ENCODE measurements around the gene DNASE1L2.

The DNASE1L2 gene

GRCh38 chr16:2271848-2272461 is 35.7 kb downstream of the DNASE1L2 start:
- no peak for FAIRE-seq

- FAIRE-seq: no peak
Measured at GRCh38 chr16:2273484-2273883, 37.2 kb downstream of the DNASE1L2 start.

GRCh38 chr16:2273931-2274330 is 37.7 kb downstream of the DNASE1L2 start:
- no peak for FAIRE-seq

- FAIRE-seq: no peak
Measured at GRCh38 chr16:2275476-2276367, 39.5 kb downstream of the DNASE1L2 start.

- no peak for FAIRE-seq
Measured at GRCh38 chr16:2276368-2277195, 40.3 kb downstream of the DNASE1L2 start.

- no peak for FAIRE-seq
Measured at GRCh38 chr16:2277466-2278271, 41.4 kb downstream of the DNASE1L2 start.

DNA sequence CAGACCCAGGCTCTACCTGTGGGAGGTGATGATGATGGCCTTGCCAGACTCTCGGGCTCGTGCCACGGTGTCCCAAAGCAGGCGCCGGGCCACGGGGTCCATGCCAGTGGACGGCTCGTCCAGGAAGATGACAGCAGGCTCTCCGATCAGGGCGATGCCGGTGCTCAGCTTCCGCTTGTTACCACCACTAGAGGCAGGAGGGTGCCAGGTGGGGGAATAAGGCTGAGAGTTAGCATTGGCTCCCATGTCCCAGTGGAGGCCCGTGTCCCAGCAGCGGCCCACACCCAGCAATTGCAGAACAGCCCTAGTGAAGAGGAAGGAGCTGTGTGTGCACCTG is 42.0 kb downstream of the DNASE1L2 start:
- no peak for FAIRE-seq

GRCh38 chr16:2278956-2279800 is 42.9 kb downstream of the DNASE1L2 start:
- FAIRE-seq: no peak

GRCh38 chr16:2280461-2280860 is 44.2 kb downstream of the DNASE1L2 start:
- FAIRE-seq: no peak

DNA sequence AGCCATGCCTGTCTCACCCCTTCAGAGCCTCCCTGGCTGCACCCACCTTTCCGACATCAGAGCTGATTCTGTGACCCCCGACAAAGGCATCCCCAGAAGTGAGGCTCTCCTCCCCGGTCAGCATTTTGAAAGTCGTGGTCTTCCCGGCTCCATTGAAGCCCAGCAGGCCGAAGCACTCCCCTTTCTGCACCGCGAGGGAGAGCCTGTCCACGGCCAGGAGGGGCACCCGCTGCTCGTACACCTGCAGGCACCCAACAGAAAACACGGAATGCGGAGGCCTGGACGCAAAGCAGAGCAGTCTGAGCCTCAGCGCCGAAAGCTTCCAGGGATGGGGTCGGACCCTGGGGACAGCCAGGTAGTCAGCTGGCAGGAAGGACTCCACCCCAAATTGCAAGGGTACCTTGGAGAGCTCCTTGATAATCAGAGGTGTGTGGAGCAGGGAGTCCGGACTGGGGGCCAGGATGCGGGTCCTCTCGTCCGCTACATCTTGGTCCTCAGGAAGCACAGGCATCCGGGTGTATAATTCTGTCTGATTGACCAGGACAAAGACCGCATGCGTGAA is 44.8 kb downstream of the DNASE1L2 start:
- no peak for FAIRE-seq

DNA sequence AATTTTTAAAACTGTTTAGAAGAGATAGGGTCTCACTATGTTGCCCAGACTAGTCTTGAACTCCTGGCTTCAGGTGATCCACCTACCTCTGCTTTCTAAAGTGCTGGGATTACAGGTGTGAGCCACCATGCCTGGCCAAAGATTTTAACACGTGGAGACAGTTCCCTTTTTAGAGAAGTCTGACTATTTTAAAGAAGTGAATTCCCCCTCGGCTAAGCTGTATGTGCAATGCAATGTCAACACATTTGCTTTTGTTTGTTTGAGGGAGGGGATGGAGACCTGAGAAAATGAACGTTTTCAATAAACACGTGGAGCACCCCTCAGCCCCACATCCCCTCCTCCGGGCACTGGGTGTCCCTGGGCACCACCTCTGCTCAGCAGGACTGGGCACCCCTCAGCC is 46.0 kb downstream of the DNASE1L2 start:
- no peak for FAIRE-seq

GRCh38 chr16:2282866-2283555 is 46.8 kb downstream of the DNASE1L2 start:
- no peak for FAIRE-seq

- FAIRE-seq: no peak
Measured at GRCh38 chr16:2284001-2284770, 47.9 kb downstream of the DNASE1L2 start.

GRCh38 chr16:2284797-2285576 is 48.7 kb downstream of the DNASE1L2 start:
- no peak for FAIRE-seq

GRCh38 chr16:2285731-2286191 is 49.5 kb downstream of the DNASE1L2 start:
- FAIRE-seq: no peak

DNA sequence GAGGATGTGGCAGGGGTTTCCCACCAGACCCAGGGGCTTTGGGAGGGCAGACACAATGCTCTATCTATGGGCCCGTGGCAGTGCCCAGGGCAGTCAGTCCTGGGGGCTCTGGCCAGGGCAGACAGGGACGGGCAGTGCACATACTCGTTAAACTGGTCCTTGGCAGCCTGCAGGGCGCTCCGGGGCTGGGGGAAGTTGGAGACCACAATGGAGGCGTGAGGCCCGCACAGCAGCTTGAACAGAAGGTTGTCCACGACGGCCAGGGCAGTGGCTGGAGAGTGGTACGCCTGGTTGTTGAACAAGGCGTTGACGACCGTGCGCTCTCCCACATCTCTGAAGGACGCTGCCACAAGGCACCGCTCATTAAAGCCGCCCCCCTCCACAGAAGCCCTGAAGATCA is 50.3 kb downstream of the DNASE1L2 start:
- FAIRE-seq: no peak

- no peak for FAIRE-seq
Measured at GRCh38 chr16:2287916-2288547, 51.8 kb downstream of the DNASE1L2 start.

Measured in colon (tissue), 2 donors.